Kasumi-1 (cell line): Measurements from ENCODE around the gene PPP2R5B.

ENCODE experiments used
- DNase-seq, 2 experiments: peaks; one replicate each; lab custom pipeline; 2025; lab: John Stamatoyannopoulos, UW

PPP2R5B gene

GRCh38 chr11:64908766-64909165 is 15.7 kb upstream of the PPP2R5B start:
- DNase-seq: no peak

GRCh38 chr11:64909653-64910343 is 14.7 kb upstream of the PPP2R5B start:
- DNase-seq: no peak

GRCh38 chr11:64910451-64911093 is 13.9 kb upstream of the PPP2R5B start:
- no peak for DNase-seq

- DNase-seq: no peak
These were observed 13.3 kb upstream of the PPP2R5B start for GRCh38 chr11:64911142-64911541.

GRCh38 chr11:64911689-64912088 is 12.8 kb upstream of the PPP2R5B start:
- no peak for DNase-seq

- no peak for DNase-seq
These were observed 11.2 kb upstream of the PPP2R5B start for GRCh38 chr11:64913171-64913727.

GRCh38 chr11:64914123-64914522 is 10.4 kb upstream of the PPP2R5B start:
- DNase-seq: no peak

GRCh38 chr11:64915376-64915887 is 9.1 kb upstream of the PPP2R5B start:
- DNase-seq: no peak

- DNase-seq: peak; percentile 33 to 41
These were observed 8.3 kb upstream of the PPP2R5B start for GRCh38 chr11:64916040-64916774.

- peak; percentile 99 to 100 for DNase-seq
These were observed 7.5 kb upstream of the PPP2R5B start, which contains the start of gene ATG2A for GRCh38 chr11:64916775-64917662. ATG2A (minus strand) TSS chr11:64917209; CDS start chr11:64917135, 74 bp downstream.

GRCh38 chr11:64917663-64917995 is 6.9 kb upstream of the PPP2R5B start:
- DNase-seq: no peak

- peak; percentile 28 to 48 for DNase-seq
These were observed 6.5 kb upstream of the PPP2R5B start for GRCh38 chr11:64918017-64918416.

- no peak for DNase-seq
These were observed 4.9 kb upstream of the PPP2R5B start for GRCh38 chr11:64919627-64920026.

- no peak for DNase-seq
These were observed 4.4 kb upstream of the PPP2R5B start for GRCh38 chr11:64920124-64920523.

- DNase-seq: no peak
These were observed 3.1 kb upstream of the PPP2R5B start for GRCh38 chr11:64921384-64921783.

- DNase-seq: no peak
These were observed 1.3 kb upstream of the PPP2R5B start for GRCh38 chr11:64923151-64923661.

- DNase-seq: no peak
These were observed 408 bp downstream of the PPP2R5B start for GRCh38 chr11:64924910-64925284.

- no peak for DNase-seq
These were observed 1.3 kb downstream of the PPP2R5B start for GRCh38 chr11:64925536-64926436.

- DNase-seq: no peak
These were observed 2.2 kb downstream of the PPP2R5B start for GRCh38 chr11:64926689-64927088.

- DNase-seq: no peak
These were observed 4.5 kb downstream of the PPP2R5B start for GRCh38 chr11:64928957-64929356.
